IPS-NIHi11 (cell line): ENCODE data around the gene COL28A1.

ENCODE experiments used
- DNase-seq: peaks from one replicate; pipeline ENCODE4 v3.0.0; 2012; ENCODE audit warnings: mixed read lengths, low spot score

Gene COL28A1

DNA sequence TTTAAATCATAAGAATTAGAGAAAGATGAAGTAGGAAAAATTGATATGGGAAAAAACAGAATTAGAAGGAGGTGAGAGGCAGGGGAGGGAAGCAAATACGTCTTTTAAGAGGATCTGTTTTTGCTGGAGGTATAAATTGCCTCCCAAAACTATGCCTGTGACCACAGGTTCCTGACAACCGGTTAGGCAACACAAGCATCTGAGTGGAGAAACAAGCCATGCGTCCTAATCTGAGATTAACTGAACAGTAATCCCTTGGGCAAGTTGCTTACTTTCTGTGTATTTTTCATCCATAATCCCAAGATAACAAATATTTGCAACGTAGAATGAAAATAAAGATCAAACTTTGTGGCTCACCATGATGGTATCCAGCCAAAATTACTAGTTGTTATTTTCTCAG lies 204.2 kb downstream of the COL28A1 start:
- no peak for DNase-seq

DNA sequence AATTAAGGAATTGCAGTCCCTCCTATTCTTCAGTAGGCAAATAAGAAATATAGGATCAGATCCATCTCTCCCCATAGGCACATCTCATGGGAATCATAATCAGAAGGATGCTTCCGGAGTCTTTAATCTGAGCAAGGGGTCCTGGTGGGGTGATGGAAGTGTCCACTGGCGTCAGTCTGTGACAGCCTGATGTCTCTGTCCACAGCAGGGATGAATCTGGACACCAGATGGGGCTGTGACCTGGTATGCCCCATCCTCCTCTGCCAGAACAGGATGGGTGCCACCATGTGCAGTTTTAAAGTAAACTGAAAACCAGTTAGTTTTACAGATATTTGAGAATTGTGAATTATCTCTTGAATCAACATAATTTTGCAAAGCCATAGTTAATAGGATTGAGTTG lies 204.7 kb downstream of the COL28A1 start:
- peak; percentile 31 for DNase-seq

DNA sequence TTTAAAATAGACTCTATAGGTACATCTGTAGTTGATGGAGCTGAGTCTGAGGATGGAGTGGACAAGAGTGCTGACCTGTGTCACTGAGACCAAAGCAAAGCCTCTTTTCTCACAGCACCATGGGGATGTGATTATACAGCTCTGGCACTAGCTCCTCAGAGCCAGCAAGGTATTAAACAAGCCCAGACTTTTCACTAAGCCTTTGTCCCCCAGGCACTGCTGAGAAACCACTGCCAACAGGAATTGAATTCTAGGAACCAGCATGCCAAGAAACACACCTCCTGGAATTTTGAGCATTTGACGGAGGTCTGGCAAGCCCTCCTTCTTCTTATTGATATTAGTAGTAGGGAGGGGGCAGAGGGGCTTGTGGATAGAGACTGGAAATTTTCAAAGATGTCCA lies 206.3 kb downstream of the COL28A1 start:
- DNase-seq = no peak

DNA sequence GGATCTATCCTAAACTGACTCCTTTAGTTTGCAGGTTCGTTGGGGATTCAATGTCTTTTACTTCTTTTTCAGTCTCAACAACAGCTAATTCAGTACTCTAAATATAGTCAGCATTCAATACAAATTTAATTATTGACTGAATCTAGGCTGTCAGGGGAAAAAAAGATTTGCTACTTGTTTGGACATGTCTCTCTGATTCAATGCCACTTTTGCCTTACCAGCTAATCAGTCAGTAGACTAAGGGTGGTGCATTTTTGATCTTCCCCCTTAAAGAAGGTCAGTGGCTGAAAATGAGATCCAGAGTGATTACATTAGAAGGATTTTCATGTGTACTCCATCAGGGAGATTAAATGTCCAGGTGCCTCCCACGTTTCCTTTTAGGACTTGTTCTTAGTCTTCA lies 208.2 kb downstream of the COL28A1 start:
- no peak for DNase-seq

DNA sequence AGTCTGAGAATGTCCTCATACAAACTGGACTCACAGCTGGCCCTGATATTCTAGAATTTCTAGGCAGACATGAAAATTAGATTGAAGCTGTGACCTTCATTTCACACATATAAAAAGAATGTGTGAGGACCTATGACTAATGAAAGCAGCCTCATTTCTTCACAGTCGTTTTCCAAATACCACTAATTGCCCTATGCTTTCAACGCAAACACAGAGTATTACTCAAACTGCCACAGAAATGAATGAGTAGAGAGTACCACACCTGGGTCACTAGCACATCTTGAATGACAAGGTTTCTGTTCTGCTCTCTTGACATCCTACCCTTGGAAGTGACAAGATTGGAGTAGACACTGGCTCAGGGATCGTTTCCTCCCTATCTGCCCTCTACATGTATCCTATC lies 211.0 kb downstream of the COL28A1 start:
- no peak for DNase-seq

DNA sequence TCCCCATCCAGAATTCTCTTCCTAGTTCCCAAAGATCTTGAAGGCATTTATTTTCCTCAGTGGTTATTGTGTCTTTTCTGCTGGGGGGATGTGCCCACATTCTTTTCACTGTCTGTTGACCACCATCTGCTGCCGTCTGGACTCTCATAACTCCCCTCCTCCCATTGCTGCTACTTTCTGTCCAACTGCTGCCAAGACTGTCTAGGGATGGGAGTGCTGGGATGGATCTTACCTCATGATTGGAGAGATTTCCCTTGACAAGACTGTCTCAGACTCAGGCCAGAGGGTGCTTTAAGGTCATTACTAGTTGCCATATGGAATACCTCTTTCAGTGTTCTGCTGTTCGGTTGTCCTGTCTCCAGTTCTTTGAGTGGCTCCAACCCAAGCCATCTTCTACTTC lies 211.8 kb downstream of the COL28A1 start:
- DNase-seq = no peak

DNA sequence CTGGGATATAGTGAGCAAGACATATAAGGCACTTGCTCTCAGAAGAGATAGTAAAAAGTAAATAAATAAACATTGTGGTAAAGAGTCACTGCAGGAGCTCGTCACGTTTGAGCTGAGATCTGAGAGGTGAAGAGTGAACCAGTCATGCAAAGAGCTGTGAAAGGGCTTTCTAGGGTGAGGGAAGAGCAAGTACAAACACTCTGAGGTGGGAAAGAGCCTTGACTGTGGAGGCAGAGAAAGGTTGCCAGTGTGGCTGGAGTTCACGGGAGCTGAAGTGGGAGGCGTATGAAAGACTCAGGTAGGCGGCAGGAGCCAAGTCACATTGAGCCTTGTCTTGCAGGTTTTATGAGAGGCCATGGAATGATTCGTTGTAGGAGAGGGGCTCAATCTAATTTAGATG lies 212.3 kb downstream of the COL28A1 start:
- no peak for DNase-seq

DNA sequence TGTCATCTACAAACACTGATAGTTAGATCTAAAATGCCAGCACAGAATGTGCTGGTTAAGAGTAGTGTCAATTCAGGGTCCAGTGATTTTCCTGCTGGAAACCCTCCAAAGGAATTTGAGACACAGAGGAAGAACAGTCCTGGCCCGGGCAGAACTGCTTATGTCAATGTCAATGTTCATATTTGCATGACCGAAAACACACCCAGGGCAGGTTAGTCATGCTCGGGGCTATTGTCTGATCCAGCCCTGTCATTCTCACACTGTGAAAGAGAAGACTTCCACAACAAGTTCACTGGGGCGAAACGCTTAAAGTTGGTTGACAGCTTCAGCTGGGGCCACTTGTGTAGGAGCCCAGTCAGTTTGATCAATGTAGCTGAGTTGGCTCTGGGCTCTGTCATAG lies 214.0 kb downstream of the COL28A1 start:
- peak; percentile 52 for DNase-seq

DNA sequence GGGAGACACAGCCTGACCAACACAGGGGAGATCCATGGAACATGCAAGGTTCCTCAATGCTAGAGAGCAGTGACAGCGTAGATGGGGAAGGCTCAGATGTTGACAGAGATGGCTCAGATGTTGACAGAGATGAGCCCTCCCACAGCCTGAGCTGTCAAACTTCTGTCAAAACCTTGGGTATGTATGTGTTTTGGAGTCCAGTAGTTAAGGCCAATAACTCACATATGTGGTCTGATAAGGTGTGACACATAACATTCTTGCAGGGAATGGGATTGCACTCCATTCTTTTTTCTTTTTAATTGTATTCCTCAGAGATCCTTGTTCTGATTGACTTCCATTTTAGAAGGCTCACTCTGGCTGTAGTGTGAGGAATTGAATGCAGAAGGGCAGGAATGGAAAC lies 217.1 kb downstream of the COL28A1 start:
- no peak for DNase-seq

DNA sequence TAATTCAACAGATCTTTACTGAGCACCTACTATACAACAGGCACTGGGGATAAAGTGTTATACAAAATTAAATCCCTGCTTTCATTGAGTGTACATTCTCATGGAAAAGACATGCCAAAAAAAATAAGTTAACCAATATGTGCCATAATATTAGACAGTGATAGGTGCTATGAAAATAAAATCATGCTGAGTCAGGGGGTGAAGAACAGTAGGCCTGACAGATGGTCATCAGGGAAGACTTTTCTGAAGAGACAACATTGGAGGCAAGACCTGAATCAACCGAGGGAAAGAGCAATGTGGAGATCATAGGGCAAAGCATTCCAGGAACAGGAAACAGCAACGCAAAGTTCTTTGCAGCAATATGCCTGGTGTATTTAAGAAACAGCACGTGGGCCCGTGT lies 217.8 kb downstream of the COL28A1 start:
- DNase-seq = no peak

DNA sequence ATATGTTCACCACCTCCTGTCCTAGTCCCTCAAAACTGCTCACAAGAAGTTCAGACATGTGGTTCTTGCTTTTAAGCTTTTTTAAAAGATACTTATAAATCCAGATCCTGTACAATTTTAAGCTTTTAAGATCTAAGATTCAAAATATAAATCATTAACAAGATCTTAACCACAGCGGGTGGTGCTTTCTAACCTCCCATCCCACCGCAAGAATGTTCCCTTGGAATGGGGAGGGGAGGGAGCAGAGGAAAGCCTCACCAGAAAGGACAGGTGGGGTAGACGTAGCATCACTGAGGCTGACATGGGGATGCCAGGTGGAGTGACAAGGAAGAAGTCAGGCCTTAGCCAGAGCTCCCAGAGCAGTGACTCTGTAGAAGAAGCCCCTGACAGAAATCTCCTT lies 219.8 kb downstream of the COL28A1 start:
- no peak for DNase-seq

DNA sequence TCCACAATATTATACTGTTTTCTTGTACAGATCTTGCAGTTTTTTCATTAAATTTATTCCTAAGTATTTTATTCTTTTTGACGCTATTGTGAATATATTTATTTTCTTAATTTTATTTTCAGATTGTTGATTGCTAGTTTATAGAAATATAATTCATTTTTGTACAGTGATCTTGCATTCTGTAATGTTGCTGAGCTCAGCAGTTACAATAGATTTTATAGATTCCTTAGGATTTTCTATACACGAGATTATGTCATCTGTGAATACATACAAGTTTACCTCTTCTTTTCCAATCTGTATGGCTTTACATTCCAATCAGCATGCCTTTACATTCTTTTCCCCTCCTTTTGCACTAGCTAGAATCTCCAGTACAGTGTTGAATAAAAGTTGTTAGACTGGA lies 223.3 kb downstream of the COL28A1 start:
- DNase-seq = no peak

DNA sequence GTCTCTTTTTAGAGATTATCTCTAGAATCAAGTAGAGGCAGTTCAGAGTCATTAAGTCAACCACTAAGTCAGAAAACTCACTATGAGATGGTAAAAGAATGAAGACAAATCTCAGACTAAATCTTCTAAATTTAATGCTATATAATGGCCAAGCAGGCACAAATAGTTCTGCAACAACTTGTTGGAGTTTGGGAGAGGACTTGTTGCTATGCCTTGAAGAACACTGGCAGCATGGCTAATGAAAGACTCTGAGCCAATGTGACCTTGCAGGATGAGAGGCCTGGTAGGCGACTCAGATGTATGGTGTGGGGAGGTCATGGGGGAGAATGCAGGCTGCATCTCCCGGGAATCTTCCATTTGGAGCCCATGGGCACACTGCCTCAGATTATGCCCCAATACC lies 224.7 kb downstream of the COL28A1 start:
- no peak for DNase-seq

DNA sequence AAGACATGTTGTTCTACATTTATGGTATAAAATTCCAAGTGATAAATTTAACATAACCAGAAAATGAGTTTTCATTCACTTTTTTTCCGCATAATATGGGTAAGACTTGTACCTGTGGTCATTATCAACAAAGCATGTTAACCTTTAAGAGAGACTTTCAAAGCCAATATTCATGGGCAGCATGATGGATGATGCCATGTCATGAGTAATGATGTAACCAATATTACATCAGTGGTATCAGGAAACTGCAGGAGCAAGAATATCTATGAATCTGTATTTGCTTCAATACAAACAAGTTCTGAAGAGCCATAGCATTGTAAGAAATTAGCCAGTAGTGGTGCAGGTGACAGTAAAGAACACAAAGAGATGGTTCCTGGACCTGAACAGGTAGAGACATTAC lies 226.5 kb downstream of the COL28A1 start:
- DNase-seq = no peak
